SW480 (cell line): ENCODE data around the gene LAMA2.

Source experiments
- DNase-seq: peaks from one replicate; pipeline ENCODE4 v3.0.0-alpha.2; 2016; ENCODE audit warnings: low spot score

The LAMA2 gene

GRCh38 chr6:129534926-129535325 is 652.0 kb downstream of the LAMA2 start:
- no peak for DNase-seq

- DNase-seq = no peak
Measured at GRCh38 chr6:129536271-129536670, 653.3 kb downstream of the LAMA2 start.

- no peak for DNase-seq
Measured at GRCh38 chr6:129539032-129539431, 656.1 kb downstream of the LAMA2 start.

- DNase-seq = no peak
Measured at GRCh38 chr6:129542705-129543104, 659.8 kb downstream of the LAMA2 start.

GRCh38 chr6:129543981-129544380 is 661.0 kb downstream of the LAMA2 start:
- no peak for DNase-seq

- no peak for DNase-seq
Measured at GRCh38 chr6:129544892-129545612, 662.1 kb downstream of the LAMA2 start.

DNA sequence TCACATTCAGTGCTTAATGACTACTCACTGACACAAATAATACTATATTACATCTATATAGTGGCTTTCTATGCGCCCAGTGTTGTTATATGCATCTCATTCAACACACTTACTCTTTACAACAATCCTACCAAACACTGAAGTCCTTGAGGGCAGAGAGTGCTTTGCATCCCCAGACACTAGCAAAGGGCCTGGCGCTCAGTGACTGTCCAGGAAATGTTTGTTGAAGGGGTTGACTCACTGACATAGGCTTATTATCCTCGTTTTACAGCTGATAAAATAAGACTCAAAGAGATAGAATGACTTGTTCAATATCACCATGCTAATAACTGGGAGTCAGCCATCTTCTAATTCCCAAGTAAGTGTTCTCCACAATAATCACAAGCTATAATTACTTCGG is 663.8 kb downstream of the LAMA2 start:
- DNase-seq = no peak

DNA sequence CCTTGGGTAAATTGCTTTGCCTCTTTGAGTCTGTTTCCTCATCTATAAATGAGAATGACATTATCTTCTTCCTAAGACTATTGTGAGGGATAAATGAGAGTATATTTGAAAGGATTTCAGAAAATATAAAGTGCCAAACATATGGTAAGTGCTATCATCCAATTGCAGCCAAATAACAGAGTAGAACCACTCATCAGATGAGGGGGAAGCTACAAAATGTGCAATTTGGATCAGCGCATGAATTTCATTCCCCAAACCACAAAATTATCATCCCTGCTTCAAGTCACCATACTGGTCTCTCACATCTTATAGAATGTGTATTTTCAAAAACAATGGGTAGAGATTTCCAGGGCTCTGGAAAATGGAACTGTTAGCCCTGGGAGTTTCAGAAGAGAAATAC is 668.5 kb downstream of the LAMA2 start:
- DNase-seq = no peak

DNA sequence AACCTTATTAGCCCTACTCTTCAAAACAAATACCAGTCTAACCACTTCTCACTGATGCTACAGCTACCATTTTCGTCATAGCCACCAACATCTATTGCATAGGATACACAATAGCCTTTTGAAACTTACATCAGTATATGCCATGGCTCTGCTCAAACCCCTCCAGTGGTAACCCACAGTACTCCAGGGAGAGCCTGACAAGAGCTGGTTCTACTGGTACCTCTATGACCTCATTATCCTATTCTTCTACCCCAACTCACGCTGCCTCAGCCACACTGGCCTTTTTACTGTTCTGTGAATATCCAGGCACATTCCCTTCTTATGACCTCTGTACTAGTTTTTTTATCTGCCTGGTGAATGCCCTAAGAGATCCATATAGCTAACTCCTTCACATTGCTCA is 669.5 kb downstream of the LAMA2 start:
- no peak for DNase-seq

GRCh38 chr6:129555206-129555832 is 672.4 kb downstream of the LAMA2 start:
- DNase-seq = no peak

- no peak for DNase-seq
Measured at GRCh38 chr6:129558248-129558647, 675.3 kb downstream of the LAMA2 start.

- DNase-seq = no peak
Measured at GRCh38 chr6:129565366-129565765, 682.4 kb downstream of the LAMA2 start.

- DNase-seq = no peak
Measured at GRCh38 chr6:129565811-129566210, 682.9 kb downstream of the LAMA2 start.
